GM18499 (cell line): ENCODE measurements around the gene ZNF608.

Source experiments
- ATAC-seq: cut with Tn5 transposase; IDR thresholded peaks from one replicate; pipeline ENCODE4 v1.9.1; 2021; ENCODE audit warnings: moderate number of reproducible peaks; ENCODE audit not compliant: insufficient read depth, unreplicated experiment

The ZNF608 gene, protein sequence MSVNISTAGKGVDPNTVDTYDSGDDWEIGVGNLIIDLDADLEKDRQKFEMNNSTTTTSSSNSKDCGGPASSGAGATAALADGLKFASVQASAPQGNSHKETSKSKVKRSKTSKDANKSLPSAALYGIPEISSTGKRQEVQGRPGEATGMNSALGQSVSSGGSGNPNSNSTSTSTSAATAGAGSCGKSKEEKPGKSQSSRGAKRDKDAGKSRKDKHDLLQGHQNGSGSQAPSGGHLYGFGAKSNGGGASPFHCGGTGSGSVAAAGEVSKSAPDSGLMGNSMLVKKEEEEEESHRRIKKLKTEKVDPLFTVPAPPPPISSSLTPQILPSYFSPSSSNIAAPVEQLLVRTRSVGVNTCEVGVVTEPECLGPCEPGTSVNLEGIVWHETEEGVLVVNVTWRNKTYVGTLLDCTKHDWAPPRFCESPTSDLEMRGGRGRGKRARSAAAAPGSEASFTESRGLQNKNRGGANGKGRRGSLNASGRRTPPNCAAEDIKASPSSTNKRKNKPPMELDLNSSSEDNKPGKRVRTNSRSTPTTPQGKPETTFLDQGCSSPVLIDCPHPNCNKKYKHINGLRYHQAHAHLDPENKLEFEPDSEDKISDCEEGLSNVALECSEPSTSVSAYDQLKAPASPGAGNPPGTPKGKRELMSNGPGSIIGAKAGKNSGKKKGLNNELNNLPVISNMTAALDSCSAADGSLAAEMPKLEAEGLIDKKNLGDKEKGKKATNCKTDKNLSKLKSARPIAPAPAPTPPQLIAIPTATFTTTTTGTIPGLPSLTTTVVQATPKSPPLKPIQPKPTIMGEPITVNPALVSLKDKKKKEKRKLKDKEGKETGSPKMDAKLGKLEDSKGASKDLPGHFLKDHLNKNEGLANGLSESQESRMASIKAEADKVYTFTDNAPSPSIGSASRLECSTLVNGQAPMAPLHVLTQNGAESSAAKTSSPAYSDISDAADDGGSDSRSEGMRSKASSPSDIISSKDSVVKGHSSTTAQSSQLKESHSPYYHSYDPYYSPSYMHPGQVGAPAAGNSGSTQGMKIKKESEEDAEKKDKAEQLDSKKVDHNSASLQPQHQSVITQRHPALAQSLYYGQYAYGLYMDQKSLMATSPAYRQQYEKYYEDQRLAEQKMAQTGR (N-terminal part only)

DNA sequence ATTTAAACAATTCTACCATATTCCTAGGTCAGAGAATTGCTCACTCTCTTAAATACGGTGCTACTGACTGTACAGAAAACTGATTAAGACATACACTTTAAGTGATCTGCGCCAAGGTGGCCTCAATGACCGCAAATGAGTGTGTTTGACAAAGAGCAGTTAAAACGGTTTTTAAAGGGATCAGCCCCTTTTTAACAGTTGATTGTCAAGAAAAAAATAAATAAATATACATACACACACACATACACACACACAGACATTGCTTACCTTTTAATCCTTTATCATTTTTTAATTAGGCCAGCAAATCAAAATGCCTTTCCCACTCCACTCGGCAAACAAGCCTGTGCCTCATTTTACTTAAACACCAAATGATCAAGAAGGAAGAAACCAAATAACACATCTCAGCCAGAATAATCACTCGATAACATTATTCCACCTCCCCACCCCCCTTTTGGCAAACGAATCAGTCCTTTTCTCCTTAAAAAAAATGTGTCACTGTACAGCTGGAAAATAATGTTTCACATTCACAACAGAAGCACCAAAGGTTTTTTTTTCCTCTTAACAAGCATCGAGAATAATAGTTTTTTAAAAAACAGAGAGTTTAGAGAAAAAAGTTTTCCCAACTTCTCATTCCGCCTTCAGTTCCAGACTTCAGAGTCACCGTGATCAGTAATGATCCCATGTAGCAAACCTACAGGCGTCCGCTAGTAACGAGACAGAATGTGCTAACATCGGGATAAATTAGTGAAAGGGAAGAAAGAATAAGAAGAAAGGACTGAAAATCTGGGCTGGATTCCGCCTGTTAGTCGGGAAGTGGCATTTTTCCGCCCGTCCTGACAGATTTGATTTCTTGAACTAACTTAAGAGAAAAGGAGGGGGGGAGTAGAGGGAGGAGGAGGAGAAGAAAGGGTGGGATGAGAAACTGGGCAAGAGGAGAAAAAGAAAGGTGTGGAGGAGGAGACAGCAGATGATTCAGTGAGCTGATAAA lies at the start of gene ZNF608:
Gene ZNF608, minus strand, starts transcription at position 712 of the 988 bp plus-strand sequence. CDS start 1,650 bp downstream, outside the sequence.
- no peak for ATAC-seq

DNA sequence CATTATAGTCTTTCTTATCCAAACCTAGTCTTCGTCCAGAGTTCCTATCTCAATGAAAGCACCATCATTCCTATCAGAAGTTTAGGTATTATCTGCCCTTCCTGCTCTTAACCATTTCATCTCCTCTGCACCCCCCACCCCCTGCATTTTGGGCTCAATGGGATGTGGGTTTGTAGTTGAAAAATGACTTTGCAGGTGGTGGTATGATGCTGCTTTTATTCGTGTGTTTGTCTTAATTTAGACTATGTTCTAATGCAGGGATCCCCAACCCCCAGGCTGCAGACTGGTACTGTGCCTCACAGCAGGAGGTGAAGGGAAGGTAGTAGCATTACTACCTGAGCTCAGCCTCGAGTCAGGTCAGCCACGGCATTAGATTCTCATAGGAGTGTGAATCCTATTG lies 49.4 kb upstream of the ZNF608 start:
- no peak for ATAC-seq

DNA sequence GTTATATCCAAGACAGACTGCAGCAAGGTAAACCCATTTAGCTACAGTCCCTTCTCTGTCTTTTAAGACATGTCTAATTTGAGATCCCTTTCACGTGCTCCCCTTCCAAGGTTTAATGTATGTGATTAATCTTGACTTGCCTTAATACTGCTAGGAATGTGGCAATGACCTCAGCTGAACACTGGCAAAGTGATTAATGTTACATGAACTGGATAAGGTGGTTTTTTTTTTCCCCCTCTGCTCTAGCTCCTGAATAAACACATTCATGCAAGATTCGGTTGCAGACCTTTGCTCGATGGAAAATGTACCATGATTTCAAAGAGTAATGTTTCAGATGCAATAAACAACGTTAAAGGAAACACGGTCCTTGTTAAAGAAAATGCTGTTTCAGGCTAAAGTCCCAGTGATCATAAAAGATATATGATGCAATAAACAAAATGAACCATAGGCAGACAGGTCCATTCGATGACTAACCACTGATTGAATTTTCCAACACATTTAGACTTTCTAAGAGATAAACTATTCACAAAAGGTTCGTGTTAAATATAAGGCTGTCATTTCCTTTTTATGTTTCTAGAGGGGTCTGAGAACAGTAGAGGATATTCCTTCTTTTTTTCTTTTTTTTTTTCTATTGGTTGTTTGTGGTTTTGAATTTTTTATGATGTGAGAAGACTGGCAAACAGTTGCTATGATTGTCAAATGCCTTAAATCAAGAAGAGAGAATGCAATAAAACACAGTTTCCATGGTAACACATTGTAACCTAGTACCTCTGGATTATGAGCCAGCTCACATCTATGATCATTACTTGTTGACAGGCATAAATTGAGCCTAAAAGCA lies 44.7 kb upstream of the ZNF608 start:
- no peak for ATAC-seq

DNA sequence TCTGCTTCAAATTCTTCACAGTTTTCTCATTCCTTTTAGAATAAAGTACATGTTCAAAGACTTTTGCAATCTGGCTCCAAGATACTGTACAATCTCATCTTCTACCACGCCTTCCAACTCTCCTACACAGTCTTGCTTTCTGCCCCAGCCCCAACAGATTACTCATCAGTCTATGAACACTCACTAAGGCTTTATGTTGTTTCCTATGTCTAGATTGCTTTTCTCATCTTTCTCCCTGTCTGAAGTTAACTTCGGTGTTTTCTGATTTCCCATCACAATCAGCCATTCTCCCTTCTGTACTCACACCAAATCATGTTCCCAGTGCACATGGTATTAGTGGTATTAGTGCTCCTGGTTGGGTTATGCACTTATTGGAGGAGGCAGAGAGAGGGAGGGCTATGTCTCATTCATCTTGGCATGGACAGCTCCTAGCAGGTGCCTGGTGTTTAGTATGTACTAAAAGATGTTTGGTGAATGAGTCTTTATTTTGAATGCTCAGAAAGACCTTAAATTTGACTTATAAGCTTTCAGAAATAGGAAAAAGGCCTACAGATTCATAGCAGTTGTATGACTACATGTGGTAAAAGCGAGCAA lies 44.0 kb upstream of the ZNF608 start:
- ATAC-seq = no peak

DNA sequence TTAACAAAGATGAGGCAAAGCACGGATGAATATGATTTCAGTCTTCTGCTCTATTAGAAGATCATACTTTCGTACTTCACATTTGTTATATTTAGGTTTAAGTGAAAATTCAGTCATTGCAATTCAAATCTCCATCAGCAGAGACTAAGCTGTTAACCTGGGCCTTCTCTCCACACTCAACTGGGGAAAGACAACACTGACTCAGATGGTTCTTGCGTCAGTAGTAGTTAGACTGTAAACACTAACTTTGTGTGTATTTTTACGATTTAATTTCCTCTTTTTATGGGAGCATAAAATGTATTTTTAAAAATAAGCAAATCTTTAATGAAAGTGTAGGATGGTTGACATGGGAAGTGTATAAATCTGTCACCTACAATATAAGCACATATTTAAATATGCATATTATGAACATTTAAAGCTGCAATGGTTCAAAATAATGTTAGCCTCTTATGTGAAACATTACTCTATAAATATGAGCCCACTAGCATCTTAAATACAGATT lies 42.7 kb upstream of the ZNF608 start:
- ATAC-seq = no peak

DNA sequence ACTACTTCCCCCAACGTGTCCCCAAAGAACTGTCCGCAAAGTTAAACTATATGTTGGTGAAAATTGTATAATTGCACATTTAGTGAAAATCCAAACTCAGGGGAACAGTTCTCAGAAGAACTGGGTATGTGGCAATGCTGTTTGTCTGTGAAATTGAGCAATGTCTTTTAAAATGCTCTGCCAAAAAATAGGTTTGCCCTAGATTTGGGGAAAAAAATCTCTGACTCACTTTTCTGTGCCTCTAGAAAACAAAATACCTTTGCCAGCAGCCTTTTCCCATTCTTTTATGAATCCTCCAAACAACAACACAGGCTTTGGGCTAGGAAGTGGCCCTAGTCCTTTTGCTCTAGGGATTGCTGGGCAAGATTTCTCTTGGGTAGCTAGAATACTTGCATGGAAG lies 37.4 kb upstream of the ZNF608 start:
- ATAC-seq = no peak

DNA sequence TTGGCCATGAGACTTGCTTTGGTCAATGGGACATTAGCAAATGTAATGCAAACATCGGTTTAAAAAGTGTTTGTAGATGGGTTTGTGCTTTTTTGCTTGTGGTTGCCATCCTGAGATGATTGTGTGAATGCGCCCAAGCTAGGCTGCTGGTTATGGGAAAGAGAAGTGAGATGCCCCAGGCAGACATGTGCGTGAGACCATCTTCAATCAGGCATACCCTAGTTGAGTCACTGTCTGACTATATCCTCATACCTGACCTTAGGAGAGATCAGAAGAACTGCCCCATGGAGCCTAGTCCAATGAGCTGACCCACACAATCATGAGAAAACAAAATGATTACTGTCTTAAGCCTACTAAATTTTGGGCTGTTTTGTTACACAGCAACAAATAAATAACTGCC lies 36.8 kb upstream of the ZNF608 start:
- ATAC-seq = no peak

DNA sequence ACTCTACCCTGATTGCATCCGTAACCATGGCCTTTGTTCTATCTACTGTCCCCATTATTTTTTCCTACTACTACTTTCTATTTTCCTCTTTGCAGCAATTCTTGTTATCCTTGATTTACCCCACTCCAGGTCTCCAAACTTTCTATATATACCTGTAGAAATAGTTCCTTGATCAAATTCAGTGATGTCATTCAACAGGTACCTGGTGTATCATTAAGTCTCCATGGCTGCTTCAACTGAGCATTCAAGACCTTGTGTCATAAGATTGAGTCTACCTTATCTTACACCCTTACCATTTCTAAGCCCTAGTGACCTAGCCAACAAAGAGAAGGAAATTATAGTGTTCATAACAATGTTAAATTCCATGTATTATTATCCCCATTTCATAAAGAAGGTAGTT lies 35.8 kb upstream of the ZNF608 start:
- no peak for ATAC-seq

DNA sequence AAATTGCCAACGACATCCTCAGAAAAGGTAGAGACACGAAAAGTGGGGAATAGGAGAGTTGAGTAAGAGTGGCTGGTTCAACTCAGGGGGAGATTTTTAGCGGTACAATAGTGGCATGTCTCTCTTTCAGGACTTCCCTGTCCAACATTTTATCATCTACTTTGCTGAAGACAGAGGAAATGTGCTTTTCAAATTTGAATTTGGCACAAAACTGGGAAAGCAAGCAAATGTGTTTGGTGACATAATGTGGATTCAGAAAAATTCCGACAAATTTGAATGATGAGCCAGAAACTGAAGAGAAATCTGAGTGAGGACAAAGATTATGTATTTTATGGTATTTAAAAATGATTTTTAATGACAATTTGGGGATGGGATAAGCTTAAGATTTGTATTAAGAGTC lies 33.6 kb upstream of the ZNF608 start:
- ATAC-seq = no peak

DNA sequence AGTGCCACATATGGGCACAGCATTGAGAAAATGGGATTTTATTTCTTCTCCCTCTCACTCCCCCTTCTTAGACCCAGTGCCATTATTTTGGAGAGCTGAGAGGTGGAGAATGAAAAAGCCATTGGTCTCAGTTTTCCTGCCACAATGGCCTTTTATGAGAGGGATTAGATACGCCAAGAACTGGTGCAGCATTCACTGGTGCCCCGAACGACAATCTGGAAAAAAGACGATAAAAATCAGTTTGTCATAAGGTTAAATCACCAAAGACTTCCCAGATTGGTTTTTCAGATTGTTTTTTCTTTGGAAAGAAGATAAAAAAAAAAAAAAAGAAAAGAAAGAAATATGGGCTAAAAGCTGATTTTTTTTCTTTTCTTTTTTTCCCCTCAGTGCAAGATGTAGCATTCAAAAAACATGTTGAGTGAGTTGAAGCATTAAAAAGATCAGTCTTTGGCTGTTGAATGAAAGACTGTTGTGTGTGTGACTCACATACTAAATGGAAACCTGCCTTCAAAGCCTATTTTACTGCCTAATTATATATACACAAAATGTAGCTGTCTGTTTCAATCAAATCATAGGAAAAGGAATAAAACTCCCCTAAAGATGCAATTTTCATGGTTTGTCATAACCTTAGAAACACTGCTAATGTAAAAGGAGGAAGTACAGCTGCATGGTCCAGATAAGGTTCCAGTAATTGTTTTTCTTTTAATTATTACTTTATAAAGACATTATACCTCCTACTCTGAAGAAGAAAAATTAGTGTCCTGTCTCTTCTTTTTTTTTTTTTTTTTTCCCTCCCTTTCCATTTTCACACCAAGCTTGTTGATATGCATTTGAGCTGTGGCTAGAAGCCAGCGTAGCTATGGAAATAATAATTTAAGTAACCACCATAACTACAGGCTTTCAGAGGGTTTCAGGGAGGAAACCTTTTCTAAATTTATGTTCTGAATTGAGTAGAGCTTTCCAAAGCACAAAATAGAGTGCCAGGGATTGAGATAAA lies 27.2 kb upstream of the ZNF608 start:
- ATAC-seq = no peak

DNA sequence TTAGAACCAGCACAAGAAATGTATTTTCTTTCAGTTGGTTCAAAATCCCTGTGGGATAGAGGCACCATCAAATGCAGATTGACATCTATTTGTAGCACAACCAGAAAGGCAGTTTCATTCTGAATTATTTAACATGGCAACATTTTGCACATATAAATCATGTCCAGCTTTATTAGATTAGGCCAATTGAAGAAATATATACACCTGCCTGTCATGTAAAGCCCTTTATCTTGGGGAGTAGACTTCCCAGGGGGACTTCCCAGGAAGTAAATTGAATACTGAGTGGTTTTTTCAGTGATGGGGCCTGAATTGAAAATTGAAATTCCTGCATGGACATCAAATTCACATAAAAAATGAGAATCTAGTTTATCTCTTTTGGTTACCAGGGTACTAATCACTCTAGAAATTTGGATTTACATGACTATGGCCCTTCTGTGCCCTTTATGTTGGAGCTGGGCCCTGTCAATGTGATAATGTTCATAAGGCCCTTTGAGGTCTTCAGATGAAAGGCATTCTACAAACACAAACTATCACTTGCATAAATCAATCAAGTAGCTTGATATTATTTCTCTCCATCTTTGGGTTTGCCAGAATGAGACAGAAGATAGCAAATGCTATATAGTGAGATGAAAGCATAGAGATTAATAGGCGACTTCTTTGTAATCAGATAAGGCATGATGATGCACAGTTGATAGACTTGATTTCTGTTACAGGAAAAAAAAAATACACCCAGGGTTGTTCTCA lies 26.2 kb upstream of the ZNF608 start:
- no peak for ATAC-seq

DNA sequence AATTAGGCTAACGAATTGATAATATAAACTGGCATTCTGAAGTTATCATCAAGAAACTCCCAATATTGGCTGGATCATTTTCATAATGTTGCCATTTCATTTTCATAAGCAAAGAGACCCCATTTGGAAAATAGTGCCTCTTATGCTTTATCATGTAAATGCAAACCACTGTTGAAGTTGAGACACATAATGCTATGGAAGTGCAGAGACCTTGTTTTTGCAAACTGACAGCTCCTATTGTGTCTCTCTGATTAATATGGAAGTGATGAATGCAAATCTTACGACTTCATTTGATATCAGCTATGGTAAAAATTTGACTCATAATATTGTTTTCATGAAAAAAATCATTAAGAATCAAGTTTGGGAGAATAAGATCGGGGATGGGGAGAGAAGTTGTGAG lies 25.3 kb upstream of the ZNF608 start:
- ATAC-seq = no peak

DNA sequence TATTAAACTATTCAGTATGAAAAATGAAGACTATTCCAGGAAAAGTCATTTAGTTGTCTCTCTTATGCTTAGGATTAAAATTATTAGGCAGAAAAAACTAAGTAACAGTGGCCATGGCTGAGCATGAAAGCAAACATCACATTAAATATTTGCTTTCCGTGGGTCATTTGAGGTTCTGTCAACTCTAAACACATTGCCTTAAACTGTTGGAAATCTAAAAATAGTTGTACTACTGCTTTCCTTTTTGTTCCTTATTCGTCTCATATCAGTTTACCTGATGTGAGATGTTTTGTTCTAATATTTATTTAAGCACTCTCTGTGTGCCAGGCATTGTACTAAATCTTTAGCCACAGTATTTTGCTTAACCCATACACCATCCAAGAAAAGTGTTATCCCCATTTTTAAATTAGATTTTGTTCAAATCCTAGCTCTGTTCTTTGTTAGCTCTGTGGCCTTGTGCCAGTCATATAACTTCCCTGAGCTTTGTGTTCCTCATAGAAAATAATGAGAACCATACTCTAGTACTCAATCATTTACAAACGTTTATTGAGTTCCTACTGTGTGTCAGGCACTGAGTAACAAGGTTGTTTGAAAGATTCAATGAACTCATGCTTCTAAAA lies 18.7 kb upstream of the ZNF608 start:
- ATAC-seq = no peak

DNA sequence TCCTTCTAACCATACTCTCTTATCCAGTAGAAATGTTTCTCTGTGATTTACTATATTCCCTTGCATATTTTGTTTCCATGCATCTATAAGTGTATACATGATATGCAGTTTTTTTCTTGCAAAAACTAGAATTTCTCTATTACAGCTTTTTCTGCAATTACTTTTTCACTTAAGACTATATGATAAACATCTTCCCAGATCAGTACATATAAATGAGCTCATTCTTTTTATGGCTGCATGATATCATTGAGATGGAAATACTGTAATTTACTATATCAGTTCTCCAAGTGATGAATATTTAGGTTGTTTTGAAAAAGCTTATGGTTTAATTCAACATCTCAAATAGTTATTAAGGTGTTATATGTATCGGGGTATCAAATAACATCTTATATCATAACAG lies 18.1 kb upstream of the ZNF608 start:
- no peak for ATAC-seq

DNA sequence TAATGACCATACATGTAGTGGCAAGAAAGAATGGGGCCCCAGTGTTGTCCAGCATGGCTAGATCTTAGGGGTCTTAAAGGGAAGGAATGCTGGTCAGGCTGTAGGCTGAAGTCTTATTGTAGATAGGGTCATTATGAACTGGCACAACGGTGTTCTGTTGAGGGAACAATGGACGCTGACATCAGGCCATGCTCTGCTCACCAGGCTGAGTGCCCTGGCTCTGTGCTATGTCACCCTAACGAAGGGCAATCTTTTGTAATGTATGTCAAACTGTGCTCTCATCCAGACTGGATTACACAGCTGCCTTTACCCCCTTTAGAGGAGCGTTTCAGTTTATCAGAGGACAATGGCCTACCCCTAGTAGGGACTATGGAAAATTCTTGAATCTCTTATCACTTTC lies 14.6 kb upstream of the ZNF608 start:
- ATAC-seq = no peak

DNA sequence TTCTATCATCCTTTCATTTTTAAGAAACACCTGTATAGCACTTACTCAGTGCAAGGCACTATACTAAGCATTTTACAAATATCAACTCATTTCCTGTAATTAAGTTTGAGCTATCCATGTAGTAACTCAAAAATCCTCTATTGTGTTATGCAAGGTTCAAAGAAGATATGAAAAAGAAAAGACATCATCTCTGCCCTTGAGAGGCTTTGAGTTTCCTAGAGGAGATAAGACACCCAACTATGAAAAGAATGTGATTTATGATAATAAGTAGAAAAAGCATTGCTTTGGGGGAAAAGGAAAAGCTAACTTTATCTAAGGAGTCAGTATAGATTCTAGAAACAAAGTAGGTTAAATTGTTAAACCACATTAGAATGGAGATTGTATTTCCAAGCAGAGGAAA lies 14.2 kb upstream of the ZNF608 start:
- no peak for ATAC-seq
